B cell (primary cell): ENCODE data around the gene TFE3.

Experiments used
- CTCF ChIP-seq: fragments of 200-600 bp; IDR thresholded peaks from one replicate; pipeline ENCODE4 v1.8.0; 2022; ENCODE audit warnings: antibody characterized with exemption, mild to moderate bottlenecking
- EZH2 ChIP-seq: IDR thresholded peaks from 2 replicates; pipeline ENCODE4 v1.6.1; 2012; ENCODE audit warnings: borderline replicate concordance, low read depth, mild to moderate bottlenecking, moderate library complexity, low read length; ENCODE audit not compliant: insufficient read depth, poor library complexity, severe bottlenecking

GRCh38 chrX:48998391-48998790 is 44.8 kb downstream of the TFE3 start:
- TF ChIP-seq CTCF, result no peak
- TF ChIP-seq EZH2, result no peak
